ENCODE measurements around the gene ZMYM5. TPM values are rescaled to one million over a fixed set of nuclear protein-coding genes. Genes with fewer than 3 reads are reported as not detected.

The ZMYM5 gene
- total and polyA plus RNA-seq, 9 of the 15 experiments (the other 6 are each of a cell fraction or from before 2014, with no cell fraction given): 5.4 to 11.9 (median 7.8) TPM

DNA sequence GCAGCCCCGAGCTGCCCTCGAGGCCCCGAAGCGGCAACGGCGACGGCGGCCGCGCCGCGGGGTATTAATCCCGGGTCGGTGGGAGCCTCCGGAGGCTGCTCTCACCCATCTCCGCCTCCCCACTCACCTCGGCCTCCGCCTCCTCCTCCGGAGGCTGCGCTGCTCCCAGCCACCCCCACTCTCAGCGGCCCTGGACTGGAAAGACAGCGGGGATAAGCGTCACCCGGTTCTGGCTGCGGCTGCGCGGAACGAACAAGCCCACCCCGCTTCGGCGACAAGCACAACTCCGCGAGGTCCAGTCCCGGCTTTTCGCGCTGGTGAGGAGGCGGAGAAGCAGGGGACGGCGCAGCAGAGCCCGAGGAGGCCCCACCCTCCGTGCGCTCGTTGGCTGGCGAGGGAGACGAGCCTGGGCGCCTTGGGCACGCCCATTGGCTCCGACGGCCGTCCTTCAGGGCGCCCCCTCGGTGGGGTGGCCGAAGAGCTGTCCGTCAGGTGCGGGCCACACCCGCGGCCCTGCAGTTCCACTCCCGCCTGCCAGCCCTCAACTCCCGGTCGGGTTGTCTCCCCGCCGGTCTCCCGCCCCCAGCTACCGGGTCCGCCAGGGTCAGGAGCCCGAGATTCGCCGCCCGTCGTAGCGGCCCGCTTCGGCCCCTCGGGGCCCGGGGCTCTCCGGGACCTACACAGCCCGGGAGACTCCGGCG is at the start of gene ZMYM5 (continued):
- TF ChIP-seq BRF2 (IDR thresholded peaks at IDR 0.05; ENCODE audit: borderline replicate concordance, insufficient read depth, insufficient read length) (no peak), ZKSCAN3 (CRISPR knock-in tag; IDR thresholded peaks at IDR 0.05) (no peak), NR2C2 (CRISPR knock-in tag; IDR thresholded peaks at IDR 0.05) (no peak), NR2C2 (tag; IDR thresholded peaks at IDR 0.05) (no peak), SUPT5H (IDR thresholded peaks at IDR 0.05) (peak; percentile 71; the same call in 1 of the 2 replicates), DEAF1 (CRISPR knock-in tag; IDR thresholded peaks at IDR 0.05) (no peak), MCM7 (IDR thresholded peaks at IDR 0.05) (no peak), CBFB (CRISPR knock-in tag; IDR thresholded peaks at IDR 0.05) (no peak), SIRT6 (IDR thresholded peaks at IDR 0.05; ENCODE audit: low read depth, low read length) (no peak), RBM34 (IDR thresholded peaks at IDR 0.05; ENCODE audit: borderline replicate concordance, insufficient read depth, low read length) (no peak), RB1 (IDR thresholded peaks at IDR 0.05; ENCODE audit: low read depth) (peak; percentile 19; the same call in 1 of the 2 replicates), RCOR1 (IDR thresholded peaks at IDR 0.05; ENCODE audit: borderline replicate concordance in 1 of 2, low read depth in 2 of 2, low read length in 2 of 2) (no peak), ETS1 (conservative IDR thresholded peaks at IDR 0.05; ENCODE audit: control insufficient read depth, low read depth, low read length) (no peak), ZNF347 (CRISPR knock-in tag; IDR thresholded peaks at IDR 0.05; ENCODE audit: low read depth) (no peak), ZNF431 (CRISPR knock-in tag; IDR thresholded peaks at IDR 0.05) (no peak), CBX5 (IDR thresholded peaks at IDR 0.05; ENCODE audit: borderline replicate concordance, low read depth) (no peak), E4F1 (CRISPR knock-in tag; IDR thresholded peaks at IDR 0.05; ENCODE audit: borderline replicate concordance) (no peak)
- TF ChIP-seq, protein P1, sequence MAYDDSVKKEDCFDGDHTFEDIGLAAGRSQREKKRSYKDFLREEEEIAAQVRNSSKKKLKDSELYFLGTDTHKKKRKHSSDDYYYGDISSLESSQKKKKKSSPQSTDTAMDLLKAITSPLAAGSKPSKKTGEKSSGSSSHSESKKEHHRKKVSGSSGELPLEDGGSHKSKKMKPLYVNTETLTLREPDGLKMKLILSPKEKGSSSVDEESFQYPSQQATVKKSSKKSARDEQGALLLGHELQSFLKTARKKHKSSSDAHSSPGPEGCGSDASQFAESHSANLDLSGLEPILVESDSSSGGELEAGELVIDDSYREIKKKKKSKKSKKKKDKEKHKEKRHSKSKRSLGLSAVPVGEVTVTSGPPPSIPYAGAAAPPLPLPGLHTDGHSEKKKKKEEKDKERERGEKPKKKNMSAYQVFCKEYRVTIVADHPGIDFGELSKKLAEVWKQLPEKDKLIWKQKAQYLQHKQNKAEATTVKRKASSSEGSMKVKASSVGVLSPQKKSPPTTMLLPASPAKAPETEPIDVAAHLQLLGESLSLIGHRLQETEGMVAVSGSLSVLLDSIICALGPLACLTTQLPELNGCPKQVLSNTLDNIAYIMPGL (CRISPR knock-in tag; IDR thresholded peaks at IDR 0.05): no peak
- TF ChIP-seq, protein P2, sequence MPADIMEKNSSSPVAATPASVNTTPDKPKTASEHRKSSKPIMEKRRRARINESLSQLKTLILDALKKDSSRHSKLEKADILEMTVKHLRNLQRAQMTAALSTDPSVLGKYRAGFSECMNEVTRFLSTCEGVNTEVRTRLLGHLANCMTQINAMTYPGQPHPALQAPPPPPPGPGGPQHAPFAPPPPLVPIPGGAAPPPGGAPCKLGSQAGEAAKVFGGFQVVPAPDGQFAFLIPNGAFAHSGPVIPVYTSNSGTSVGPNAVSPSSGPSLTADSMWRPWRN (IDR thresholded peaks at IDR 0.05; ENCODE audit: low read depth): no peak
